Peyer's patch (tissue), 4 donors: ENCODE measurements around the gene PEDS1.
"Not testable (repeated sequence)": the region's sequence is repeated elsewhere in the genome, so short reads cannot be mapped to it uniquely, and the experiment has no call there.

Experiments used
- POLR2A ChIP-seq, 2 donors: fragments of 450-650 bp; IDR thresholded peaks; one replicate each; pipeline ENCODE4 v1.5.1; 2017; ENCODE audit warnings: antibody characterized with exemption in 2 of 2, mild to moderate bottlenecking in 2 of 2, moderate library complexity in 2 of 2
- TF ChIP-seq, protein P1 (sequence below), 6 experiments: fragments of 450-650 bp in 4 of 6; fragments of 200-600 bp in 2 of 6; sonication (generic) in 1 of 6; IDR thresholded peaks; one replicate each; pipeline ENCODE4 v1.5.1; 2017 to 2019; ENCODE audit warnings: antibody characterized with exemption in 6 of 6, mild to moderate bottlenecking in 3 of 6, moderate library complexity in 1 of 6

DNA sequence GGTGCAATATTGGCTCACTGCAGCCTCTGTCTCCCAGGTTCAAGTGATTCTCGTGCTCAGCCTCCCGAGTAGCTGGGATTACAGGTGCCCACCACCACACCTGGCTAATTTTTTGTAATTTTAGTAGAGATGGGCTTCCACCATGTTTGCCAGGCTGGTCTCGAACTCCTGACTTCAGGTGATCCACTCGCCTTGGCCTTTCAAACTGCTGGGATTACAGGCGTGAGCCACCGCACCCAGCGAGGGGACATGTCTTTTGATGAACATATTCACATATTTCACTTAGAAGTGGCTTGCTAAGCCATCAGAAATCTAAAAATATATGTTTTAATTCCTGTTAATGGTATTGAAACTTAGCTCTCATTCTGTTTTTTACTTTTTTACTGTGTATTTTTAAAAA lies 48.2 kb upstream of the PEDS1 start:
- TF ChIP-seq, protein P1, sequence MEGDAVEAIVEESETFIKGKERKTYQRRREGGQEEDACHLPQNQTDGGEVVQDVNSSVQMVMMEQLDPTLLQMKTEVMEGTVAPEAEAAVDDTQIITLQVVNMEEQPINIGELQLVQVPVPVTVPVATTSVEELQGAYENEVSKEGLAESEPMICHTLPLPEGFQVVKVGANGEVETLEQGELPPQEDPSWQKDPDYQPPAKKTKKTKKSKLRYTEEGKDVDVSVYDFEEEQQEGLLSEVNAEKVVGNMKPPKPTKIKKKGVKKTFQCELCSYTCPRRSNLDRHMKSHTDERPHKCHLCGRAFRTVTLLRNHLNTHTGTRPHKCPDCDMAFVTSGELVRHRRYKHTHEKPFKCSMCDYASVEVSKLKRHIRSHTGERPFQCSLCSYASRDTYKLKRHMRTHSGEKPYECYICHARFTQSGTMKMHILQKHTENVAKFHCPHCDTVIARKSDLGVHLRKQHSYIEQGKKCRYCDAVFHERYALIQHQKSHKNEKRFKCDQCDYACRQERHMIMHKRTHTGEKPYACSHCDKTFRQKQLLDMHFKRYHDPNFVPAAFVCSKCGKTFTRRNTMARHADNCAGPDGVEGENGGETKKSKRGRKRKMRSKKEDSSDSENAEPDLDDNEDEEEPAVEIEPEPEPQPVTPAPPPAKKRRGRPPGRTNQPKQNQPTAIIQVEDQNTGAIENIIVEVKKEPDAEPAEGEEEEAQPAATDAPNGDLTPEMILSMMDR (IDR thresholded peaks at IDR 0.05): not testable (repeated sequence)
- not testable (repeated sequence) for TF ChIP-seq POLR2A (IDR thresholded peaks at IDR 0.05)
